GM12873 (cell line): ENCODE data around the gene MATN3.

Source experiments
- TF ChIP-seq, protein P1 (sequence below): IDR thresholded peaks from 2 replicates; pipeline ENCODE4 v1.5.1; 2012; ENCODE audit warnings: low read depth, mild to moderate bottlenecking, moderate library complexity, low read length, control low read depth; ENCODE audit not compliant: insufficient read depth; ENCODE audit errors: missing control alignments

MATN3 gene

DNA sequence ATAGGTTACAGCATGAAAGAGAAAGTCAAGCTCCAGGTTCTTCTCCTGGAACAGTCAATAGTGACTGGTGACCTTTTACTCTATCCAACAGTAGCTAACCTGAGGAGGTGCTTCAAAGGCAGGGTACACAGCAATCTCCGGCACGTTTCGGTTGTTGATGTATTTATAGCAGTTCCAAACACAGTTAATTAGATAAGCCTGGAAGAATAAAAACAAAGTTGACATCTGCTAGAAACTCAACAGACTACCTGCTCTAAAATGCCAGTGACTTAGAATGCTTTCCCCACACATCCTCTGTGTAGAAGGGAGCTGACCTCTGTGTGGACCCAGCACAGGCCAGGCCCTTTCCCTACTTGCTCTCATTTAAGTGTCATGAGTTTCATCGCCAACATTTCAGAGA, 21.8 kb upstream of the MATN3 start:
- TF ChIP-seq, protein P1, sequence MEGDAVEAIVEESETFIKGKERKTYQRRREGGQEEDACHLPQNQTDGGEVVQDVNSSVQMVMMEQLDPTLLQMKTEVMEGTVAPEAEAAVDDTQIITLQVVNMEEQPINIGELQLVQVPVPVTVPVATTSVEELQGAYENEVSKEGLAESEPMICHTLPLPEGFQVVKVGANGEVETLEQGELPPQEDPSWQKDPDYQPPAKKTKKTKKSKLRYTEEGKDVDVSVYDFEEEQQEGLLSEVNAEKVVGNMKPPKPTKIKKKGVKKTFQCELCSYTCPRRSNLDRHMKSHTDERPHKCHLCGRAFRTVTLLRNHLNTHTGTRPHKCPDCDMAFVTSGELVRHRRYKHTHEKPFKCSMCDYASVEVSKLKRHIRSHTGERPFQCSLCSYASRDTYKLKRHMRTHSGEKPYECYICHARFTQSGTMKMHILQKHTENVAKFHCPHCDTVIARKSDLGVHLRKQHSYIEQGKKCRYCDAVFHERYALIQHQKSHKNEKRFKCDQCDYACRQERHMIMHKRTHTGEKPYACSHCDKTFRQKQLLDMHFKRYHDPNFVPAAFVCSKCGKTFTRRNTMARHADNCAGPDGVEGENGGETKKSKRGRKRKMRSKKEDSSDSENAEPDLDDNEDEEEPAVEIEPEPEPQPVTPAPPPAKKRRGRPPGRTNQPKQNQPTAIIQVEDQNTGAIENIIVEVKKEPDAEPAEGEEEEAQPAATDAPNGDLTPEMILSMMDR, result no peak

GRCh38 chr2:20033322-20033721, 20.9 kb upstream of the MATN3 start:
- TF ChIP-seq, protein P1, result no peak

GRCh38 chr2:20030224-20030623, 17.8 kb upstream of the MATN3 start:
- TF ChIP-seq, protein P1, result no peak

- TF ChIP-seq, protein P1, result no peak
These were observed 15.4 kb upstream of the MATN3 start for GRCh38 chr2:20027705-20028434.

- TF ChIP-seq, protein P1, result no peak
These were observed 14.8 kb upstream of the MATN3 start for GRCh38 chr2:20027260-20027677.

DNA sequence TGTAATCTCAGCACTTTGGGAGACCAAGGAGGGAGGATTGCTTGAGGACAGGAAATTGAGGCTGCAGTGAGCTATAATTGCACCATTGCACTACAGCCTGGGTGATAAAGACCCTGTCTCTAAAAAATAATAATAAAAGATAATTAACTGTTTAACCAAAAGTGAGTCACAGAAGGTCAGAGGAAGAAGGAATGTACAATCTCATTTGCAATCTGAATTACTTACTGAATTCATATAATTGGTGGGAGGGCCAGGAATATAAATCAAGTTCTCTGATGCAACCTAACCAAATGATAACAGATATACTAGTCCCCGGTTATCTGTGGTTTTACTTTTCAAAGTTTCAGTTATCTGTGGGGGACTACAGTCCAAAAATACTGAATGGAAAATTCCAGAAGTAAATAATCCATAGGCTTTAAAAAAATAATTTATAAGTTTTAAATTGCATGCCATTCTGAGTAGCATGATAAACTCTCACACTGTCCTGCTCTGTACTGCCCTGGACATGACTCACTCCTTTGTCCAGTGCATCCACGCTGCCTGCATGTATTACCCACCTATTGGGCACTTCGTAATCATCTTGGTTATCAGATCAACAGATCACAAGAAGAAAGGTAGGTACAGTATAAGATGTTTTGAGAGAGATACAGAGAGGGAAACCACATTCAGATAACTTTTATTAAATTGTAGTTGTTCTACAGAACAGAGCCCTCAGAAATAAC, 12.8 kb upstream of the MATN3 start:
- TF ChIP-seq, protein P1, result no peak

DNA sequence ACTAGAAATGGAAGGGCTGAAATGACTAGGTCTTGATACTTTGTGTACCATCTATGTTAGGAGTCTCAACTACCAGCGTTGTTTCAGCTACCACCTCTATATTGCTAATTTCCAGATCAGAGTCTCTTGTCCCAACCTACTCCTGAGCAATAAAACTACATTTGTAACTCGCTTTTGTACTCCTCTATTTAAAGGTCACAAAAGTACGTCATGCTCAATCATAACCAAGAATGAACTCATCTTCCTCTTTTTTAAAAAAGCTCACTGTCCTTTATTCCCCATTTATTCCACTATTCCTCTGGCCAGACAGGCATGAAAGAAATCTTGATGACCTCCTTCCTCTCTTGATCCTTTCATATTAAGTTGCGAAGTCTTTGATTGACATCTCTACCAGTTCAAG, 11.2 kb upstream of the MATN3 start:
- TF ChIP-seq, protein P1, result no peak
